Measurements from ENCODE around the gene LPP.
"Not testable (repeated sequence)": the region's sequence is repeated elsewhere in the genome, so short reads cannot be mapped to it uniquely, and the experiment has no call there.

Gene LPP, protein sequence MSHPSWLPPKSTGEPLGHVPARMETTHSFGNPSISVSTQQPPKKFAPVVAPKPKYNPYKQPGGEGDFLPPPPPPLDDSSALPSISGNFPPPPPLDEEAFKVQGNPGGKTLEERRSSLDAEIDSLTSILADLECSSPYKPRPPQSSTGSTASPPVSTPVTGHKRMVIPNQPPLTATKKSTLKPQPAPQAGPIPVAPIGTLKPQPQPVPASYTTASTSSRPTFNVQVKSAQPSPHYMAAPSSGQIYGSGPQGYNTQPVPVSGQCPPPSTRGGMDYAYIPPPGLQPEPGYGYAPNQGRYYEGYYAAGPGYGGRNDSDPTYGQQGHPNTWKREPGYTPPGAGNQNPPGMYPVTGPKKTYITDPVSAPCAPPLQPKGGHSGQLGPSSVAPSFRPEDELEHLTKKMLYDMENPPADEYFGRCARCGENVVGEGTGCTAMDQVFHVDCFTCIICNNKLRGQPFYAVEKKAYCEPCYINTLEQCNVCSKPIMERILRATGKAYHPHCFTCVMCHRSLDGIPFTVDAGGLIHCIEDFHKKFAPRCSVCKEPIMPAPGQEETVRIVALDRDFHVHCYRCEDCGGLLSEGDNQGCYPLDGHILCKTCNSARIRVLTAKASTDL

DNA sequence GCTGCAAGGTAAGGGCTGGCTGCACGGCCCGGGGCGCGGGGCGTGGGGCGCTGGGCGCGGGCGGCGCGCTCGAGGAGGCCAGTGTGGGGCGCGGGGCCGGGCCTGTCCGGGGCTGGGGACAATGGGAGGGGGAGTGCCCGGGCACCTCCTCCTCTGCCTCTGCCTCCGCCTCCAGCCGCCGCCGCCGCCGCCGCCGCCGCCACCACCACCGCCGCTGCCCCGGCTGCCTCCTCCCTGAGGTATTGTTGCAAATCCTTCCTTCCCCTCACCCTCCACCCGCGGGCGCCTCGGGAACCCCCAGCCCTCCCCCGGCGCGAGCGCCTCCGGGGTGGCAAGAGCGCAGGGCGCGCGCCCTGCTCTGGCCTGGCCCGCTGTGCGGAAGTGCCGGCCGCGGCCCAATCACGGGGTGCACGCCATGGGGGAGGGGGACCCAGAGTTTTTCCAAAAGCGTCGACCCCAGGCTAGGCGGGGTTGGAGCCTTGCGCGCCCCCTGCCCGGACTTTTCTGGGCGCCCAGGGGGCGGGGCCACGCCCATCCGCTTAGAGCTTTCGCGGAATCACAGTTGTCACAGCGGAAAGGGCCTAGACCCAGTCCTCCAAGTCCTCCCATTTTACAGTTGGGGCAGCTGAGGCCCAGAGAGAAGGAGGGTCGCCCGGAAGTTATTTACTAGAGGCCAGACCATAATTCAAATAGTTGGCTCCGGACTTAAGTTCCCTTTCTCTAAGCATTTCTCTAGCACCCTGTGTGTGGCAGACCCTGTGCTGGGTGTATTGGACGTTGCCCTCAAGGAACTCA is at the start of gene LPP:
TSS of gene LPP (plus strand) at position 144 of the 795 bp plus-strand sequence. CDS start 251,964 bp downstream, outside the sequence.
- DNase-seq (ENCODE audit: extremely low read depth in 1 of 2, low read depth in 1 of 2): peak; percentile 44 to 68

DNA sequence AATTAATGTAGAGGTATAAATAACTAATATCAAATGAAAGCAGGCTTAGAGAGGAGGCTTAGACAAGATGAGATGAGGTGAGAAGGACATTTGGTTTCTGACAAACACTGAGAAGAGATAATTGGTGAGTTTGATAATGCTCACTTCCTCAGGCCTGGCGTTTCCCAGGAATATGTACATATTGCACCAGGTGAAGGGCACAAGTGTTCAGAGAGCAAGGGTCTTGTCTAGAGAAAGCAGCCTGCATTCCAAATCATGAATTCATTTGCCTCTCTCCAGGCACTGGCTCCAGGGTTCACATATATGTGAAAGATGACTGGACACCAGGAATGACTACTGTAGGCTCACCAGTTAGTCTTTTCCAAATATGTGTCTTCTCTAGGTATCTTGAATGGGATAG is 48.0 kb upstream of the LPP start:
- DNase-seq (ENCODE audit: extremely low read depth in 1 of 2, low read depth in 1 of 2): no peak

DNA sequence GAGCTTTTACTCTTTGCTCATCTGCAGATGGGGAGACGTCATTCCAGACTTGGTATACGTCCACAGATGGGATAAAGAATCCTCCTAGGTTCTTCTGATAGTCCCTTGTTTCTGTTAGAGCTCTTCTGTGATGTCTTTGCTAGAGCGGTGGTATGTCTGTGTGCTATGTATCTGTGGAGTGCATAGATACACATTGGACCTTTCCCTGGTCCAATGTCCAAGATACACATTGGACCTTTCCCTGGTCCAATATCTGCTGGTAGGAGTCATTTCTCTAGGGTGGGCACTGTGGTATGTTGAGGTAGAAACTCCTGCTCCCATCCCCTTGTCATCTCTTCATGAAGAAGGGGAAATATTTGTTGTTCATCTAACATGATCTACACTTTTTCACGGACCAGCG is 47.5 kb upstream of the LPP start:
- no peak for DNase-seq (ENCODE audit: extremely low read depth in 1 of 2, low read depth in 1 of 2)

DNA sequence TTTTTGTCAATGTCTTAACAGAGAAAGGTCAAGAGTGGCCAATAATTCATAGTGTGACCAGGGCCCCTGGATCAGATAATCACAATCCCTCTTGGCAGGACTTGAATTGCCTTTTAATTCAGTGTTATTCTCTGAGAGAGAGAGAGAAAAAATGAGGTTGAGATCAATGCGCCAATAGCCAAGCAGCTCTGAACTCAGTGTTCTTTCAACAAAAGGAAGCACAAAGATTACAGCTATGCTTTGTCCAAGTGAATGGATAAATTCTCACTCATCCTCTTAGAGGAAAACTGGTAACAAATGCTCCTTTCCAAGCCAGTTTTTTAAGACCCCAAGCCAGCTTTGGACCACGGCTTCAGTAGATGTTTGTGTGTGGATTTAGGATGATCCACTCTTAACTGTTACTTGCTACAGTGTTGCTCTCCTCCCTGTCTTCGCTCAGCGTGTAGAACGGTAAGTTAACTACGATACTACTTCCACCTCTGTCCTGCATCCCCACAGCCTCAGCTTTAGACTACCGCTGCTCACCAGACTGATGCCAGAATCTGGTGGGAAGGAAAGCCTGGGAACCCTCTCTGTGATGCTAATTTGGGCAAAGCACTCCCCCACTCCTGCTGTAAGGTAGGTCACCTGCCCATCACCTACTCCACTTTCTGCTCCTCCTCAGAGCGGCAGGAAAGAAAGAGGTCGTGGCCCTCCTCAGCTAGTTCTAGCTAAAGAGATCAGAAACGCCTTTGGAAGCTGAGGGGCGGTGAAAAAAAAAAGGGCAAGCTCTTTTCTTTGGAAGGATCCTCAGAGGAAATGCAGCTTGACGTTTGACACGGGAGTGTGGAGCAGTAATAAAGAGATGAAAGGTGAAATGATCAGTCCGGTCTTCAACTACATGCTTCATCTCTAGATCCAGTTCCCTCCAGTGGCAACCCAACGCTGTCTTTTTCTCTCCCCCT is 46.8 kb upstream of the LPP start:
- DNase-seq (ENCODE audit: extremely low read depth in 1 of 2, low read depth in 1 of 2): no peak

DNA sequence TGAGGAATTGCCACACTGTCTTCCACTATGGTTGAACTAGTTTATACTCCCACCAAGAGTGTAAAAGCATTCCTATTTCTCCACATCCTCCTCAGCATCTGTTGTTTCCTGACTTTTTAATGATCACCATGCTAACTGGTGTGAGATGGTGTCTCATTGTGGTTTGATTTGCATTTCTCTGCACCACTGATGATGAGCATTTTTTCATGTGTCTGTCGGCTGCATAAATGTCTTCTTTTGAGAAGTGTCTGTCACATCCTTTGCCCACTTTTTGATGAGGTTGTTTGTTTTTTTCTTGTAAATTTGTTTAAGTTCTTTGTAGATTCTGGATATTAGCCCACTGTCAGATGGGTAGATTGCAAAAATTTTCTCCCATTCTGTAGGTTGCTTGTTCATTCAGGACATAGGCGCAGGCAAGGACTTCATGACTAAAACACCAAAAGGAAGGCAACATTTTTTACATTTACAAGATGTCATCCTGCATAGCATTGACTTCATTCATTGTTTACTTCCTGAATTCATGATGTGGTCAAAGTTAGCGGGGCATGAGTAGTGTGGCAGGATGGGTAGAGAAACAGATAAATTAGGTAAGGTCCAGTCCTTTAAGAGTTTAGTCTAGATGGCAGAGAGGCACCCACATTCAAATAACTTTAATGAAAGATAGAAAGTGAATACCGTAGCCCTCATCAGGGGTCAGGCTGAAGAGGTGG is 45.1 kb upstream of the LPP start:
- DNase-seq (ENCODE audit: extremely low read depth in 1 of 2, low read depth in 1 of 2): no peak

DNA sequence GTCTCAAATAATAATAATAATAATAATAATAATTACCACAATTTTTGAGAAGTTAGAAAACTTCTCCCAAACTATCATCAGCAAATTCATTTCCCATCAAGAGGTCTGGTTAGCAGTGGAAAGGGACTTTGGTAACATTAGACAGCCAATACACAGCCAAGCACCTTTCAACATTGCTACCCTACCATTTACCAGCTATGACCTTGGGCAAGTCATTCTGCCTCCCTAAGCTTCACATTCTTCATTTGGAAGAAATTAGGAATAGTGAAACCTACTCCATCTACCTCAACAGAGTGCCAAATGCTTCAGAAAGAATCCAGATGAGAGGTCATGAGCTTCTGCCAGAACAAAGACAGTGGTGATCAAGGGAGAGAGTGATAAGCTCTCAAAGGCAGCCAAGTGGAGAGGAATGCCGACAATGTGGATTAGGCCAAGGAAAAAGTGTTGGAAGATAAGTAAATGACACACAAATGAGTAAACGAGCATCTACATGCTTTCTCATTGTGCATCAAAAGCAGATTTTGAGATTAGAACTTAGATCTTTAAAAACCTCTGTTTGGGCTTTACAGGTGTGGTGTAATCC is 42.9 kb upstream of the LPP start:
- DNase-seq (ENCODE audit: extremely low read depth in 1 of 2, low read depth in 1 of 2): no peak

DNA sequence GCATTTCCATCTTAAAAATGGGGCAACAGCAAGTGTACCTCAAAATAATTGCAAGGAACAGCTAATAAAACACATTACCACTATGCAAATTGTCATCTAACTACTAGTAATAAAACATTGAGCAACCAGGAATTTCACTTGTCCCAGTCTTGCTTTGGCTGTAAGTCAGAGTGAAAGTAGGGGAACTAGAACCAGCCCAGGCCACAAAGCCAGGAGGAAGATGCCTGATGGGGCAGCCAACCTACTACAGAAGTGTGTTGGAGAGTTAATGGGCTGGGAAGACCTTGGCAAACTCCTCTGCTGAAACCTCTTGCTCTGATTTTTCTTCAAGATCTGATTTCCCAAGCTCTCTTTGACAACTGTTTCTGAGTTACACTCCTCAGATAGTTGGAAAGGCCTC is 40.2 kb upstream of the LPP start:
- DNase-seq (ENCODE audit: extremely low read depth in 1 of 2, low read depth in 1 of 2): no peak

DNA sequence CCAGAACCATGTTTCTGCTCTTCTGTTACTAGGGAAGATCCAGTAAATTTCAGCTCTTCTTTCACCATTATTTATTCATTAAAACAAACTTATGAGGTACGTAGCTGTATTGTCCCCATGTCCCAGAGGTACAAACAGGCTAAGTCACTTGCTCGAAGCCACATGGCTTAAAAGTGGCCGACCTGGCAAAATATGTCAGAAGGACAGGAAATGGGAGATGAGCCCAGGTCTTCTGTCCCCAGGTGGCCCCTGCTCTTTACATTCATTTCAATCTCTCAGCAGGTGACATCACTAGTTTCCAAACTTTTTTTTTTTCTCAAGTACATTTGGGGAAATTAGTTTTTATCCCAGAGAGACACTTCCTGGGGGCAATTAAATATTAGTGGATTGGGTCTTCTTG is 34.1 kb upstream of the LPP start:
- DNase-seq (ENCODE audit: extremely low read depth in 1 of 2, low read depth in 1 of 2): no peak

DNA sequence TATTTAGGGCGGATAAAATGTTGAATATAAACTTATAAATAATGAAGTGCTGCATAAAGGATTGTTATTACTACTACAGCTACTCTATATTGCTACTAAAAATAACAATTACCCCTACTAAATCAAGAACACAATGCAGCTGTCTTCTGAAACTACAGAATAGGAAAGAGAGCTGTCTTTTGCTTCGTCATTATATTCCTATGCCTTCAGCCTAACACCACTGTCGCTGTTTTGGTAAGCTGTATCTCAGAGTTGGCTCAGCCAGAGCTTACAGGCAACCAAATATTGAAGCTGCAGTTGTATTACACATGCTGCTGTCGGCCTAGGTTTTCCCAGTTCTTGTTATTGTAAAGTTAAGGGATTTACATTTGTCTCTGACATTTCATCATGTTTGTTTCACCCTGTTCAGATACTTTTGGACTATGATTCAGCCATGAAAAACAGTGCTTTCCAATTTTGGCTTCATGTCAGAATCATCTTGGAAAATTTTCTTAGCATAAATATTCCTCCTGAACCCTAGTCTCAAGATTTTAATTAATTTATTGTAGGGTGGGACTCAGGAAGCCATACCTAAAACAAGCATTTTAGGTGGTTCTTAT is 31.3 kb upstream of the LPP start:
- DNase-seq (ENCODE audit: extremely low read depth in 1 of 2, low read depth in 1 of 2): no peak

DNA sequence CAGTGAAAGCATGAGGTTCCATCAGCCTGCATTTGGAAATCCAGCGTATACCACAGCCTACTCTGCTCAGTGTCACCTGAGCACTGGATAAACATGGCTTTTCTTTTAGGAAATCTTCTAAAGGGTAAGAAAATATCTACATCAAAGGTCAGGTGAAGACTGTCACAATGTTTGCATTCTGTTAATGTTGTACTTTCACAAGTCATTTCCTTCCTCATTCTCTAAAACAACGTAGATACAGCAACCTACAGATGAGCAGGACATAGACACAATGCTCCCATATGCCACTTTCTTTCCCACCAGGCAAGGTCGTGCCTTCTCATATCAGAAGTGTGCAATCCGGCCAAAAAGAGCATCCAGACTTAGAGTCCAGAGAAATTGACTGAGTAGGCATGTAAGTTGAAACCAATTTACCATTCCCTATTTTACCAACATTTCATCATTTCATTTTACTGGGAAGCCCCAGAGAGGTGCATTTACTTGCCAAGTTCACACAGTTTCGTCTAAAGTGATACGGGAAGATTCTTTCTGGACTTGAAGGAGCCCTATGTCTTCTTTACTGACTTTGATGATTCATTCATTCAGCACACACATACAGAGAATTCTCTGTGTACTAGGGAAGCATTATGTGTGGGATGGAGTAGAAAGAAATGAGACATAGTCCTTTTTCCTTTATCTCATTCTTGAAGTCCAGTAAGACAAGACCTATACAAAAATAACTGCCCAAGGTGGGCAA is 30.6 kb upstream of the LPP start:
- no peak for DNase-seq (ENCODE audit: extremely low read depth in 1 of 2, low read depth in 1 of 2)

DNA sequence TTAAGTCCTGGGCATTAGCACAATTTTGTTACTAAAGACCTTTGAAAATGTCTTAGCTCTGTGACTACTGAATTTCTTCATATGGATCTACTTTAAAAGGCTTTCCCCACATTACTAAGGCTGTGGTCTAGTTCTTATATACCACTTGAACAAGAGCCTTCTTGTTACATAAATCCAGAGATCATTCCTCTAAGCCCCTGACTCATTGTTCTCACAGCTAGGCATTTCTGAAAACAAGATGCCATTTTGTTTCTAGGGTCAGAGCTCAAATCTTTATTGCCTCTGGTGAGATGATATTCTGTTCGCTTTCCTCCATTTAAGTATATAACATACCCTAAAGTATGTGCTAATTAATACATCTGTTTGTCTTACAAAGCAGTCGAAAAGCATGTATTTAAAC is 29.8 kb upstream of the LPP start:
- DNase-seq (ENCODE audit: extremely low read depth in 1 of 2, low read depth in 1 of 2): no peak

DNA sequence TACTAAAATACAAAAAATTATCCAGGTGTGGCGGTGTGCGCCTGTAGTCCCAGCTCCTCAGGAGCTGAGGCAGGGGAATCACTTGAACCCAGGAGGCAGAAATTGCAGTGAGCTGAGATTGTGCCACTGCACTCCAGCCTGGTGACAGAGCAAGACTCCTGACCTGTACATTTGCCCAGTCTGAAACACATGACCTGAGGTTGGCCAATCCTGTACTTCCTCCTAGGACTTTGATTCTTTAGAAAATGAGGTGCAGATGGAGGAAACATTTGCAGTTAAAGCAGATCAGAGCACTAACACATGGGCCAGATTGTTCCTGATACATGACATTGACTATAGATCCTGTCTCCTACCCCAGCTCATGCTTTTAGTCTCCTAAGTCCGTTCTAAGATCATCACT is 28.9 kb upstream of the LPP start:
- DNase-seq (ENCODE audit: extremely low read depth in 1 of 2, low read depth in 1 of 2): no peak

DNA sequence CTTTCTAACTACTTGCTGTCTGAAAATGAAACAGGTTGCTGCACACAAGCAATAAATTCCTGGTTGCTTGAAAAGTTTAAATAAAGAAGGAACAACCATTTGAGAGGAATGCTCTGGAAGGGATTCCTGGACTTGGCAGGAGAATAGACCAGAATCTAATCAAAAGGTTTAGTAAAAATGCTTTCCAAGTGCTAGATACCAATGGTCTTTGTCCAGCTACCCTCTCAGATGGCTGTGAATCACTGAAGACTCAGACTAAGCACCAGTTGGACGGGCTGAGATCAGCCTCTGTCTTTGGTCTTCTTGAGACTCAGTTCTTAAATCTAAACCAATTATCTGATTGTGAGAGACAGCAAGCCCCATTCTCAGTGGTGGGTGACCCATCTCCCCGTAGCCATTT is 27.7 kb upstream of the LPP start:
- no peak for DNase-seq (ENCODE audit: extremely low read depth in 1 of 2, low read depth in 1 of 2)

DNA sequence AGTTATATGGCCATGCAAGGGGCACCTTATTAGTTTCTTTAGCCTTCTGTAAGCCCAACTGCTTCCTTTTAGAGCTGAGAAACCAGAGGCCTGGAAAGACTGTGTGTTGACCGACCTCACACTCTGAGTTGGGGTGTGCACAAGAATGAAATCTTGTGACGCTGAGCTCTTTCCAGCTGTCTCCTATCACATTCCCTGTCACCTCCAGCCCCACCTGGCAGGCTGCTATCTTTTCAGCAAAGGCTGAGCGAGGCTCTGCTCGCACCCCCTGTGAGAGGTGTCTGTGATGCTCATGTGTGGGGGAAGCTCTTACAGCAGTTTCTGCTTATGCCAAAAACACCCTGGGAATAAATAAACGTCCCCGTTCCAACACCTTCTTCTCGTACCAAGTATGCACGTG is 27.0 kb upstream of the LPP start:
- no peak for DNase-seq (ENCODE audit: extremely low read depth in 1 of 2, low read depth in 1 of 2)

DNA sequence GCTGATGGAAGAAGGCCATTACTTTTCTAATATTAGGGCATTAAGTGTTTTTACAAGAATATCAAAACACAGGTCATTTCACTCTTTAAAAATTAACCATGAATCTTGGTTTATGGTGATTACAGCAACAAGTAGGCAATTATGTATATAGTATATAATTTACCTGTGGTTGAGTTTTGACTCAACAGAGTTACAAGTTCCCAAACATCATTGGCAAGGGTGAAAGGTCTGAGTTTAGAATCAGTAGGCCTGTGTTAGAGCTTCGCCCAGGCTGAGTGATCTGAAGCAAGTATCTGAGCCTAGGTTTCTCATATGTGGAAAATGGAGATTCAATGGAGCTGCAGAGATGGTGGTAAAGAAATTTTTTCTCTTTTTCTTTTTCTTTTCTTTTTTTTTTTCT is 25.1 kb upstream of the LPP start:
- DNase-seq (ENCODE audit: extremely low read depth in 1 of 2, low read depth in 1 of 2): no peak

DNA sequence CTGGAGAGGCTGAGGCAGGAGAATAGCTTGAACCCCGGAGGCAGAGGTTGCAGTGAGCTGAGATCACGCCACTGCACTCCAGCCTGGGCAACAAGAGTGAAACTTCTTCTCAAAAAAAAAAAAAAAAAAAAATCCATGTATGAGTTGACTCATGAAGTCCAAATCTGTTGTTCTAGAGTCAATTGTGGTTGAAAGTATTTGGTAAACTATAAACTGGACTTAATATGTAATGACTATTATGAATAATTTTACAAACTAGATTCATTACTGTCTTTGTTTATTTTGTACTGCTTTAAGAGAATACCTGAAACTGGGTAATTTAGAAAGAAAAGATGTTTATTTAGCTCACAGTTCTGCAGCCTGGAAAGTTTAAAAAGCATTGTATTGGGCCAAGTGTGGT is 22.9 kb upstream of the LPP start:
- not testable (repeated sequence) for DNase-seq (ENCODE audit: extremely low read depth in 1 of 2, low read depth in 1 of 2)

DNA sequence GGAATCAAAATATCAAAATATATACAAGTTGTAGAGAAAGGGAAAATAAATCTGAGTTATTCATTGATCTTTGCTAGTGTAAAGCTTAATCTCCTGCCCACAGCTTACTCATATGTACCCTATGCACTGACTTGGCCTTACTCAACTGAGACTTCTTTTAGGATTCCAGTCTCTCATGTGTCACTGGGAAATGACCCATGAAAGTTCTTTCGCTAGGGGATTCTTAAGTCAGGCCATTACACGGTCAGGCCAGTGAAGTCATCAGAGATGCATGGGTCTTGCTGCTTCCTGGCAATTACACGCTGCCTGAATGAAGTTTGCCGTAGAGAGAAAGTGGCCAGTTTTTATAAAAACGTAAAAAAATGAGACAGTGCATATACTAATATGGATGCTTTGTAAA is 20.7 kb upstream of the LPP start:
- no peak for DNase-seq (ENCODE audit: extremely low read depth in 1 of 2, low read depth in 1 of 2)

DNA sequence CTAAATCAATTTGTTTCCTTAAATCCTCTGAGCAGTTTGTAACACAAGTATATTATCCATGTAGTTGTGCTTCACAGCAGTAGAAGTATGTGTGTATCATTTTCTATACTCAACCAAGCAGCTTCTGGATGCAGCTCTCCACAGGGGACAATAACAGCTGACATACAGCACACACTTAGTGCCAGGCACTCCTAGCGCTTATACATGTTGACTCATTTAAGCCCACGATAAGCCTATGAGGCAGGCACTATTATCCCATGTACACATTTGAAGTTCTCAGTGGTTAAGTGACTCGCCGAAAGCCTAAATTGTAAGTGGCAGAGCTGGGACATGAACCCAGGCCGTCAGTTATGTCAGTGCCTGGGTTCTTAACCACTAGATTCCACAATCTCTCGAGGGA is 20.3 kb upstream of the LPP start:
- DNase-seq (ENCODE audit: extremely low read depth in 1 of 2, low read depth in 1 of 2): no peak

DNA sequence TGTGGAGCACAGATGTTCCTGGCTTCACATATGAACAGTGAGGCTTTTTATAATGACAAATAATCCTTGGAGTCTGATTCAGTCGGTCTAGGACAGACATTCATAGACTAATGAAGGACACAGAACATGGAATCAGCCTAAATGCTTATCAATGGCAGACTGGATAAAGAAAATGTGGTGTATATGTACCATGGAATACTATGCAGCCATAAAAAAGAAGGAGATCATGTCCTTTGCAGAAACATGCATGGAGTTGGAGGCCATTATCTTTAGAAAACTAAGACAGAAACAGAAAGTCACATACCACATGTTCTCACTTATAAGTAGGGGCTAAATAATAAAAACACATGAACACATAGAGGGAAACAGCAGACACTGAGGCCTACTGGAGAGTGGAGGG is 19.9 kb upstream of the LPP start:
- no peak for DNase-seq (ENCODE audit: extremely low read depth in 1 of 2, low read depth in 1 of 2)
